GM12892 (cell line): ENCODE results near the gene KIF26A.

Experiments used
- POLR2A ChIP-seq: IDR thresholded peaks from 2 replicates; pipeline ENCODE4 v1.6.1; 2011; ENCODE audit warnings: low read depth, low read length, control low read depth
- TAF1 ChIP-seq: IDR thresholded peaks from 2 replicates; pipeline ENCODE4 v1.6.1; 2011; ENCODE audit warnings: low read depth, mild to moderate bottlenecking, control low read depth, low read length, borderline replicate concordance

DNA sequence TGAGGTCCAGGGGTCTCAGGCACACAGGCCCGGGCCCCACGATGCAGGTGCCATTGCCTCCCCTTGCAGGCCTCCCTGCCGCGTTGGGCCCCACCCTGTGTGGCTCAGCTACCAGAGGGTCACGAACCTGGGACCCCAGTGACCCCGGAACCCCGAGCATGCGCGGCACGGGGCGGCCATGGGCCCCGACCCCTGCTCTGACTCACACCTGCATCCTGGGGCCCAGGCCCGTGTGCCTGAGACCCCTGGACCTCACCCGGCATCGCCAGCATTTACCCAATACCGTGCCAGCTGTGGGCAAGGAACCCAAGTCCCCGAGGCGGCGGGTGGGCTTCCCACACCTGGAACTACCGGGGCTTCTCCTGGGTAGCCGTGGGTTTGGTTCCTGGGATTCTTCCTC, 25.2 kb downstream of the KIF26A start:
- no peak for TF ChIP-seq POLR2A
- no peak for TF ChIP-seq TAF1
